ENCODE results near the gene MGAT3.

DNA sequence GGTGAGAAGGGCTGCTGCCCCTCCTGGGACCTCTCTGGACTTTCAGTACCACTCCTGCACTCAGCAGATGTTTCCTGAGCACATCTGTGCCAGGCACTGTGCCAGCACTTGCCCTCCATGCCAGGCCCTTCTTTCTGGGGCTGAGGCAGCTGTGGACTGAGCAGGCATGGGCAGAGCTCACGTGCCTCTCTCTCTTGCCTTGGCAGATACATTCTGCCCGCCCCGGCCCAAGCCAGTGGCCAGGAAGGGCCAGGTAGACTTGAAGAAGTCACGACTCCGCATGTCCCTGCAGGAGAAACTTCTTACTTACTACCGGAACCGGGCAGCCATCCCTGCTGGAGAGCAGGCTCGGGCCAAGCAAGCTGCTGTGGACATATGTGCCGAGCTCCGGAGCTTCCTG is 55.2 kb downstream of the MGAT3 start:
- TF ChIP-seq, protein P1, sequence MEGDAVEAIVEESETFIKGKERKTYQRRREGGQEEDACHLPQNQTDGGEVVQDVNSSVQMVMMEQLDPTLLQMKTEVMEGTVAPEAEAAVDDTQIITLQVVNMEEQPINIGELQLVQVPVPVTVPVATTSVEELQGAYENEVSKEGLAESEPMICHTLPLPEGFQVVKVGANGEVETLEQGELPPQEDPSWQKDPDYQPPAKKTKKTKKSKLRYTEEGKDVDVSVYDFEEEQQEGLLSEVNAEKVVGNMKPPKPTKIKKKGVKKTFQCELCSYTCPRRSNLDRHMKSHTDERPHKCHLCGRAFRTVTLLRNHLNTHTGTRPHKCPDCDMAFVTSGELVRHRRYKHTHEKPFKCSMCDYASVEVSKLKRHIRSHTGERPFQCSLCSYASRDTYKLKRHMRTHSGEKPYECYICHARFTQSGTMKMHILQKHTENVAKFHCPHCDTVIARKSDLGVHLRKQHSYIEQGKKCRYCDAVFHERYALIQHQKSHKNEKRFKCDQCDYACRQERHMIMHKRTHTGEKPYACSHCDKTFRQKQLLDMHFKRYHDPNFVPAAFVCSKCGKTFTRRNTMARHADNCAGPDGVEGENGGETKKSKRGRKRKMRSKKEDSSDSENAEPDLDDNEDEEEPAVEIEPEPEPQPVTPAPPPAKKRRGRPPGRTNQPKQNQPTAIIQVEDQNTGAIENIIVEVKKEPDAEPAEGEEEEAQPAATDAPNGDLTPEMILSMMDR (IDR thresholded peaks at IDR 0.05) = no peak
- TF ChIP-seq TEAD4 (IDR thresholded peaks at IDR 0.05; ENCODE audit: borderline replicate concordance, insufficient read depth) = no peak
- no peak for TF ChIP-seq TAF1 (IDR thresholded peaks at IDR 0.05; ENCODE audit: borderline replicate concordance, low read depth, low read length)
- no peak for TF ChIP-seq IRF3 (IDR thresholded peaks at IDR 0.05; ENCODE audit: low read depth, low read length)
- no peak for TF ChIP-seq FOXJ3 (CRISPR knock-in tag; IDR thresholded peaks at IDR 0.05)
- no peak for TF ChIP-seq EP300 (IDR thresholded peaks at IDR 0.05; ENCODE audit: borderline replicate concordance in 1 of 2, low read depth in 1 of 2, low read length in 1 of 2)
- TF ChIP-seq CHD2 (IDR thresholded peaks at IDR 0.05; ENCODE audit: low read length, partially characterized antibody) = no peak
- TF ChIP-seq, protein P2, sequence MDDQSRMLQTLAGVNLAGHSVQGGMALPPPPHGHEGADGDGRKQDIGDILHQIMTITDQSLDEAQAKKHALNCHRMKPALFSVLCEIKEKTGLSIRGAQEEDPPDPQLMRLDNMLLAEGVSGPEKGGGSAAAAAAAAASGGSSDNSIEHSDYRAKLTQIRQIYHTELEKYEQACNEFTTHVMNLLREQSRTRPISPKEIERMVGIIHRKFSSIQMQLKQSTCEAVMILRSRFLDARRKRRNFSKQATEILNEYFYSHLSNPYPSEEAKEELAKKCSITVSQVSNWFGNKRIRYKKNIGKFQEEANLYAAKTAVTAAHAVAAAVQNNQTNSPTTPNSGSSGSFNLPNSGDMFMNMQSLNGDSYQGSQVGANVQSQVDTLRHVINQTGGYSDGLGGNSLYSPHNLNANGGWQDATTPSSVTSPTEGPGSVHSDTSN (IDR thresholded peaks at IDR 0.05) = no peak
- no peak for TF ChIP-seq MXI1 (IDR thresholded peaks at IDR 0.05; ENCODE audit: low read depth, low read length)
- no peak for TF ChIP-seq GABPA (IDR thresholded peaks at IDR 0.05; ENCODE audit: low read depth)
- no peak for TF ChIP-seq POLR2AphosphoS5 (IDR thresholded peaks at IDR 0.05; ENCODE audit: low read depth, low read length)
- TF ChIP-seq, protein P3, sequence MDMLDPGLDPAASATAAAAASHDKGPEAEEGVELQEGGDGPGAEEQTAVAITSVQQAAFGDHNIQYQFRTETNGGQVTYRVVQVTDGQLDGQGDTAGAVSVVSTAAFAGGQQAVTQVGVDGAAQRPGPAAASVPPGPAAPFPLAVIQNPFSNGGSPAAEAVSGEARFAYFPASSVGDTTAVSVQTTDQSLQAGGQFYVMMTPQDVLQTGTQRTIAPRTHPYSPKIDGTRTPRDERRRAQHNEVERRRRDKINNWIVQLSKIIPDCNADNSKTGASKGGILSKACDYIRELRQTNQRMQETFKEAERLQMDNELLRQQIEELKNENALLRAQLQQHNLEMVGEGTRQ (IDR thresholded peaks at IDR 0.05; ENCODE audit: borderline replicate concordance, low read depth, low read length) = no peak
- TF ChIP-seq YY1 (IDR thresholded peaks at IDR 0.05; ENCODE audit: low read depth) = no peak

Data from SK-N-SH (cell line).